Osteocyte (in vitro differentiated cells): Measurements from ENCODE around the gene XYLT1. TPM values are rescaled to one million over a fixed set of nuclear protein-coding genes. Genes with fewer than 3 reads are reported as not detected.

Experiments used
- DNase-seq: peaks from one replicate; pipeline ENCODE4 v3.0.0; 2021; ENCODE audit warnings: mixed read lengths; ENCODE audit not compliant: unreplicated experiment; ENCODE audit errors: extremely low spot score
- H3K27ac Mint-ChIP-seq: one replicate; pipeline ENCODE4 v1.8.0; 2021; ENCODE audit warnings: mild to moderate bottlenecking, mixed read lengths; ENCODE audit not compliant: unreplicated experiment
- H3K27me3 Mint-ChIP-seq: one replicate; pipeline ENCODE4 v1.8.0; 2021; ENCODE audit warnings: mixed read lengths; ENCODE audit not compliant: unreplicated experiment
- H3K36me3 Mint-ChIP-seq: one replicate; pipeline ENCODE4 v1.8.0; 2021; ENCODE audit warnings: mixed read lengths; ENCODE audit not compliant: unreplicated experiment
- H3K4me1 Mint-ChIP-seq: one replicate; pipeline ENCODE4 v1.8.0; 2021; ENCODE audit warnings: mixed read lengths; ENCODE audit not compliant: unreplicated experiment
- H3K4me3 Mint-ChIP-seq: one replicate; pipeline ENCODE4 v1.8.0; 2021; ENCODE audit warnings: mild to moderate bottlenecking, moderate library complexity, mixed read lengths; ENCODE audit not compliant: unreplicated experiment
- H3K9me3 Mint-ChIP-seq: one replicate; pipeline ENCODE4 v1.8.0; 2021; ENCODE audit warnings: mixed read lengths; ENCODE audit not compliant: unreplicated experiment
- total RNA-seq: library from RNA; stranded (reverse); gene quantifications from 2 replicates; pipeline ENCODE4 v1.2.1, GENCODE V29; 2021
- TF ChIP-seq, protein P1 (sequence below): fragments of 200-600 bp; sonication (generic); IDR thresholded peaks from 2 replicates; pipeline ENCODE4 v1.5.0; 2021; ENCODE audit warnings: antibody characterized with exemption, mild to moderate bottlenecking, moderate library complexity

Gene XYLT1
- total RNA-seq, 1 donor from 2014 or later, result 11.1 TPM

DNA sequence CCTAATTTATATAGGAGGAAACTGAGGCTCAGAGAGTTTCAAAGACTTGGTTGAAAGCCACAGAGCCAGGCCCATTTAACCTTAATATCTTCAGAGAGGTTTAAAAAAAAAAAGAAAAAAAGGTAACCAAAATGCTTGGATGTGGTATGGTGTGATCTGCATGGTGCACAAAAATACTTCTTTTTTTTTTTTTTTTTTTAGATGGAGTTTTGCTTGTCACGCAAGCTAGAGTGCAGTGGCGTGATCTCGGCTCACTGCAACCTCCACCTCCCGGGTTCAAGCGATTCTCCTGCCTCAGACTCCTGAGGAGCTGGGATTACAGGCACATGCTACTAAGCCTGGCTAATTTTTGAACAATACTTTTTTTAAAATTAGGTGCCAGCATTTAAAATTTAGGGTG, 101.8 kb downstream of the XYLT1 start:
- TF ChIP-seq, protein P1, sequence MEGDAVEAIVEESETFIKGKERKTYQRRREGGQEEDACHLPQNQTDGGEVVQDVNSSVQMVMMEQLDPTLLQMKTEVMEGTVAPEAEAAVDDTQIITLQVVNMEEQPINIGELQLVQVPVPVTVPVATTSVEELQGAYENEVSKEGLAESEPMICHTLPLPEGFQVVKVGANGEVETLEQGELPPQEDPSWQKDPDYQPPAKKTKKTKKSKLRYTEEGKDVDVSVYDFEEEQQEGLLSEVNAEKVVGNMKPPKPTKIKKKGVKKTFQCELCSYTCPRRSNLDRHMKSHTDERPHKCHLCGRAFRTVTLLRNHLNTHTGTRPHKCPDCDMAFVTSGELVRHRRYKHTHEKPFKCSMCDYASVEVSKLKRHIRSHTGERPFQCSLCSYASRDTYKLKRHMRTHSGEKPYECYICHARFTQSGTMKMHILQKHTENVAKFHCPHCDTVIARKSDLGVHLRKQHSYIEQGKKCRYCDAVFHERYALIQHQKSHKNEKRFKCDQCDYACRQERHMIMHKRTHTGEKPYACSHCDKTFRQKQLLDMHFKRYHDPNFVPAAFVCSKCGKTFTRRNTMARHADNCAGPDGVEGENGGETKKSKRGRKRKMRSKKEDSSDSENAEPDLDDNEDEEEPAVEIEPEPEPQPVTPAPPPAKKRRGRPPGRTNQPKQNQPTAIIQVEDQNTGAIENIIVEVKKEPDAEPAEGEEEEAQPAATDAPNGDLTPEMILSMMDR, result no peak
- Mint-ChIP-seq H3K27me3 (no peaks in the 10 kb centered on the region), H3K4me1 (peaks cover 43% of the 10 kb centered on the region), H3K9me3 (no peaks in the 10 kb centered on the region), H3K4me3 (no peak overlapping the region), H3K27ac (no peak overlapping the region), H3K36me3 (no peaks in the 10 kb centered on the region)
- DNase-seq, result no peak

DNA sequence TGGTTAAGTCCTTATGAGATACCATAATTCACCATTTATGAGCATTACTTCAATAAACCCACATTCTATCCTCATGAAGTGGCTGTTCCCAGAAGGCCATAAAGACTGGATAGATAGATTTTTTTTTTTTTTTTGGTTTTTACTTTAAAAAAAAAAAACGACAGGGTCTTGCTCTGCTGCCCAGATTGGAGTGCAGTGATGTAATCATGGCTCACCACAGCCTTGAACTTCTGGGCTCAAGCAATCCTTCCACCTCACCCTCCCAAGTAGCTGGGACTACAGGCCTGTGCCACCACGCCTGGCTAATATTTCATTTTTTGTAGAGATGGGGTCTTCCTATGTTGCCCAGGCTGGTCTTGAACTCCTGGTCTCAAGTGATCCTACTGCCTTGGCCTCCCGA, 102.3 kb downstream of the XYLT1 start:
- Mint-ChIP-seq H3K27ac (no peak overlapping the region), H3K4me3 (no peak overlapping the region), H3K27me3 (no peaks in the 10 kb centered on the region), H3K9me3 (no peaks in the 10 kb centered on the region), H3K36me3 (no peaks in the 10 kb centered on the region), H3K4me1 (peaks cover 45% of the 10 kb centered on the region)
- TF ChIP-seq, protein P1, result no peak
- DNase-seq, result no peak

DNA sequence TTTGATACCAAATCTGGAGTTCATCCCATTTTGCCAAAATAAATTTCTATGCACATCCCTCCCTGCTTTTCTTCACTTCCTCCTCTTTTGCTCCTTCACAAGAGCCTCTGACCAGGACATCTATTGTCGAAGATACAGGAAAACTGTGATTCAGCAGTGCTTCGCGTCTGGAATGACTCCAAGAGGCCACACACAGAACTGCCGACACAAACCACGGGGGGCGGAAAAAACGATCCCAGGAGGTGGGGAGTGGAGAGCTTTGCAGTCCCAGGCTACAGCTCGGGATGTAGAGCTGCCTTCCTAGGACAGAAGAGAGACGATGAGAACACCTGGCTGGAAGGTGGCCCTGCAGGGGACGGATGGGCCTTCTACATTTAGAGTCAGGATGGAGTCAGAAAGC, 102.8 kb downstream of the XYLT1 start:
- H3K9me3 Mint-ChIP-seq, result no peaks in the 10 kb centered on the region
- TF ChIP-seq, protein P1, result peak; percentile 25
- peaks cover 45% of the 10 kb centered on the region for H3K4me1 Mint-ChIP-seq
- H3K36me3 Mint-ChIP-seq, result no peaks in the 10 kb centered on the region
- no peak for DNase-seq
- no peak overlapping the region for H3K4me3 Mint-ChIP-seq
- no peaks in the 10 kb centered on the region for H3K27me3 Mint-ChIP-seq
- no peak overlapping the region for H3K27ac Mint-ChIP-seq

DNA sequence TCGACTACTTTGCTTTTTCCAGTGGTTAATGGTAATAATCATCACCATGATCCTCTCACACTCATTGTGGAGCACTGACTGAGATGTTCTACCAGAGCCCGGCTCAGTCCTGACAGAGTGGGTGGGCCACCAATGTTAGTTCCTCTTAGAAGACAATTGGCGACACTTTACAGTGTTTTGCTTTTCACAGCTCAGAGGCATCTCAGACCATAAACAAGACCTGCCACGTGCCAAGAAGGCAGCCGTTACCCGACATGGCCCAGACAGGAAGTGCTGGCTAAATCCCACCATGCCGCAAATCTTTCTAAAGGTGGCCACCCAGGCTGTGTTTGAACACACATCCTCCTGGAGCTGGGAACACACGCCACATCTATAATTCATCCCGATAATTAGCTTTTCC, 103.7 kb downstream of the XYLT1 start:
- Mint-ChIP-seq H3K27me3 (no peaks in the 10 kb centered on the region), H3K4me3 (no peak overlapping the region), H3K4me1 (peaks cover 45% of the 10 kb centered on the region), H3K36me3 (no peaks in the 10 kb centered on the region), H3K27ac (no peak overlapping the region), H3K9me3 (no peaks in the 10 kb centered on the region)
- TF ChIP-seq, protein P1, result no peak
- DNase-seq, result no peak

DNA sequence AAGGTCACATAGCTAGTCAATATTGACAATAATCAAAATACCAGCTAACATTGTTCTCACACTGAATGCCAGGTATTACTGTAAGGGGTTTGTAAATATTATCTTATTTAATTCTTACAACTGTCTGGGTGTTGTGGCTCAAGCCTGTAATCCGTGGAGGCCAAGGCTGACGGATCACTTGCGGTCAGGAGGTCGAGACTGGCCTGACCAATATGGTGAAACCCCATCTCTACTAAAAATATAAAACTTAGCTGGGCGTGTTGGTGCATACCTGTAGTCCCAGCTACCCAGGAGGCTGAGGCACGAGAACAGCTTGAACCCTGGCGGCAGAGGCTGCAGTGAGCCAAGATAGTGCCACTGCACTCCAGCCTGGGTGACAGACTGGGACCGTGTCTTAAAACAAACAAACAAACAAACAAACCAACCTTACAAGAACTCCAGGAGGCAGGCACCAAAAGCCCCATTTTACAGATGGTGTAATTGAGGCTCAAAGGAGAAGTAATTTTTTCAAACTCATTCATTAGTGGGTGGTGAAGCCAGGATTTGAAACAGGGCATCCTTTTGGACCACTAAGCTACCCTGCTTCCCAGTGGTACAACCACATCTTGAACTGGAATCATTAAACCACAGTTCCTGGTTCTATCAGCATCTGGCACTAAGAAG, 104.3 kb downstream of the XYLT1 start:
- Mint-ChIP-seq H3K36me3 (no peaks in the 10 kb centered on the region), H3K4me3 (no peak overlapping the region), H3K4me1 (peaks cover 49% of the 10 kb centered on the region), H3K9me3 (no peaks in the 10 kb centered on the region), H3K27ac (no peak overlapping the region), H3K27me3 (no peaks in the 10 kb centered on the region)
- no peak for DNase-seq
- TF ChIP-seq, protein P1, result no peak
